Testis (tissue), 3 donors: ENCODE measurements around the gene PSMD13. TPM values are rescaled to one million over a fixed set of nuclear protein-coding genes. Genes with fewer than 3 reads are reported as not detected.
A peak's percentile ranks its signal among the peaks of the same experiment; 100 is the strongest.

Experiments used
- DNase-seq: peaks from one replicate; pipeline ENCODE4 v3.0.0-alpha.2; 2019
- H3K27ac ChIP-seq, 2 donors: fragments of 200-600 bp; sonication (generic); one replicate each; pipeline ENCODE4 v1.5.1; 2019
- H3K27me3 ChIP-seq: fragments of 200-600 bp; sonication (generic); one replicate; pipeline ENCODE4 v1.5.1; 2019
- H3K36me3 ChIP-seq: fragments of 200-600 bp; sonication (generic); one replicate; pipeline ENCODE4 v1.5.1; 2017; ENCODE audit warnings: low read depth; ENCODE audit errors: missing control alignments
- H3K4me1 ChIP-seq: fragments of 200-600 bp; sonication (generic); one replicate; pipeline ENCODE4 v1.5.1; 2019
- H3K4me3 ChIP-seq, 2 donors: fragments of 200-600 bp; sonication (generic); one replicate each; pipeline ENCODE4 v1.5.1; 2017 to 2019
- H3K9me3 ChIP-seq: fragments of 200-600 bp; sonication (generic); one replicate; pipeline ENCODE4 v1.5.1; 2017
- CTCF ChIP-seq, 3 experiments: fragments of 450-650 bp in 2 of 3; fragments of 200-600 bp in 1 of 3; sonication (generic) in 1 of 3; IDR thresholded peaks; one replicate each; pipeline ENCODE4 v1.5.1; 2016 to 2019; ENCODE audit warnings: antibody characterized with exemption in 3 of 3, mild to moderate bottlenecking in 2 of 3, moderate library complexity in 1 of 3
- POLR2A ChIP-seq: fragments of 450-650 bp; IDR thresholded peaks from one replicate; pipeline ENCODE4 v1.6.1; 2017; ENCODE audit warnings: antibody characterized with exemption, mild to moderate bottlenecking, moderate library complexity
- WGBS, 2 donors: methylation state at CpG; one replicate each; pipeline ENCODE4 v1.1.5; 2018; 5-methylcytosine and 5-hydroxymethylcytosine counted together
- intact Hi-C: fragments of 100-400 bp; cut with DNase I; formaldehyde crosslinking; loops from one replicate; pipeline ENCODE4 v1.15.1; 2023; ENCODE audit warnings: low total_unique reads
- polyA plus RNA-seq: library from polyadenylated mRNA; stranded (reverse); fragments of 350-450 nt; fragmentation: Illumina TruSeq; extraction: RNeasy Lipid Tissue Mini Kit (QIAGEN cat#74804); gene quantifications from one replicate; pipeline ENCODE4 v1.2.3, GENCODE V29; 2014; ENCODE audit warnings: low read depth, low replicate concordance; ENCODE audit not compliant: insufficient read depth
- total RNA-seq, 2 donors: library from RNA; depleted of rRNA; stranded (reverse); fragments of >200 nt; gene quantifications; one replicate each; pipeline ENCODE4 v1.2.3, GENCODE V29; 2016

PSMD13 gene
- total and polyA plus RNA-seq, 3 donors from 2014 or later, result 128 to 180 (median 133) TPM

- no peak overlapping the region for H3K27ac ChIP-seq
- no peaks in the 10 kb centered on the region for H3K27me3 ChIP-seq
- H3K36me3 ChIP-seq, result no peaks in the 10 kb centered on the region
- no peak overlapping the region for H3K4me3 ChIP-seq
- peaks cover 16% of the 10 kb centered on the region for H3K4me1 ChIP-seq
- peak; percentile 12 for DNase-seq
- intact Hi-C loops, result no loop called here
- H3K9me3 ChIP-seq, result no peaks in the 10 kb centered on the region
- TF ChIP-seq CTCF (IDR thresholded peaks at IDR 0.05), result no peak
- TF ChIP-seq POLR2A, result no peak
- WGBS, 2 donors, result 84 to 85% methylated on average over 12 of the region's 12 CpGs
These were observed 32.1 kb upstream of the PSMD13 start for GRCh38 chr11:204587-205109.

GRCh38 chr11:205221-206001 lies 31.4 kb upstream of the PSMD13 start:
- no peaks in the 10 kb centered on the region for H3K9me3 ChIP-seq
- no peak overlapping the region for H3K4me3 ChIP-seq
- no peaks in the 10 kb centered on the region for H3K27me3 ChIP-seq
- 86 to 88% methylated on average over 16 of the region's 16 CpGs for WGBS, 2 donors
- intact Hi-C loops, result no loop called here
- DNase-seq, result peak; percentile 12
- H3K4me1 ChIP-seq, result peaks cover 24% of the 10 kb centered on the region
- TF ChIP-seq CTCF (IDR thresholded peaks at IDR 0.05), result no peak
- TF ChIP-seq POLR2A, result no peak
- no peaks in the 10 kb centered on the region for H3K36me3 ChIP-seq
- no peak overlapping the region for H3K27ac ChIP-seq

- 74 to 82% methylated on average over 5 to 7 of the region's 7 CpGs for WGBS, 2 donors
- Histone ChIP-seq H3K4me3 (peak overlapping the region; percentile 91 to 96), H3K4me1 (peaks cover 24% of the 10 kb centered on the region), H3K36me3 (no peaks in the 10 kb centered on the region), H3K27ac (no peak overlapping the region), H3K9me3 (no peaks in the 10 kb centered on the region), H3K27me3 (no peaks in the 10 kb centered on the region)
- intact Hi-C loops, result no loop called here
- peak; percentile 10 for DNase-seq
- TF ChIP-seq POLR2A (no peak), CTCF (IDR thresholded peaks at IDR 0.05) (no peak)
These were observed 30.8 kb upstream of the PSMD13 start for GRCh38 chr11:206002-206384.

- WGBS, 2 donors, result 0 to 1% methylated on average over 8 to 38 of the region's 39 CpGs
- TF ChIP-seq CTCF (IDR thresholded peaks at IDR 0.05) (no peak), POLR2A (no peak)
- peaks cover 24% of the 10 kb centered on the region for H3K4me1 ChIP-seq
- H3K9me3 ChIP-seq, result no peaks in the 10 kb centered on the region
- H3K36me3 ChIP-seq, result no peaks in the 10 kb centered on the region
- peak overlapping the region; percentile 90 to 96 for H3K27ac ChIP-seq
- H3K27me3 ChIP-seq, result no peaks in the 10 kb centered on the region
- H3K4me3 ChIP-seq, result peak overlapping the region; percentile 91 to 96
- DNase-seq, result peak; percentile 33
- intact Hi-C loops, result no loop called here
These were observed 30.1 kb upstream of the PSMD13 start for GRCh38 chr11:206526-207207.
